Mesothelial cell of epicardium (in vitro differentiated cells): Measurements from ENCODE around the gene PRR7. TPM values are rescaled to one million over a fixed set of nuclear protein-coding genes. Genes with fewer than 3 reads are reported as not detected.

Experiments
- DNase-seq, 2 experiments: peaks; one replicate each; pipeline ENCODE4 v3.0.0; 2021; ENCODE audit warnings: low spot score in 2 of 2; ENCODE audit not compliant: unreplicated experiment in 2 of 2
- H3K27ac Mint-ChIP-seq: 2 replicates; pipeline ENCODE4 v1.8.0; 2021; ENCODE audit warnings: mixed read lengths
- H3K27me3 Mint-ChIP-seq: 2 replicates; pipeline ENCODE4 v1.8.0; 2021; ENCODE audit warnings: low read depth, mixed read lengths
- H3K36me3 Mint-ChIP-seq: 2 replicates; pipeline ENCODE4 v1.8.0; 2021; ENCODE audit warnings: mixed read lengths
- H3K4me1 Mint-ChIP-seq: 2 replicates; pipeline ENCODE4 v1.8.0; 2021; ENCODE audit warnings: mixed read lengths
- H3K4me3 Mint-ChIP-seq: 2 replicates; pipeline ENCODE4 v1.8.0; 2021; ENCODE audit warnings: mild to moderate bottlenecking, moderate library complexity, mixed read lengths
- H3K9me3 Mint-ChIP-seq: 2 replicates; pipeline ENCODE4 v1.8.0; 2021; ENCODE audit warnings: mixed read lengths
- total RNA-seq: library from RNA; stranded (reverse); gene quantifications from 3 replicates; pipeline ENCODE4 v1.2.1, GENCODE V29; 2021
- TF ChIP-seq, protein P1 (sequence below): fragments of 200-600 bp; sonication (generic); IDR thresholded peaks from one replicate; pipeline ENCODE4 v1.5.0; 2021; ENCODE audit warnings: antibody characterized with exemption; ENCODE audit not compliant: unreplicated experiment

Gene PRR7, protein sequence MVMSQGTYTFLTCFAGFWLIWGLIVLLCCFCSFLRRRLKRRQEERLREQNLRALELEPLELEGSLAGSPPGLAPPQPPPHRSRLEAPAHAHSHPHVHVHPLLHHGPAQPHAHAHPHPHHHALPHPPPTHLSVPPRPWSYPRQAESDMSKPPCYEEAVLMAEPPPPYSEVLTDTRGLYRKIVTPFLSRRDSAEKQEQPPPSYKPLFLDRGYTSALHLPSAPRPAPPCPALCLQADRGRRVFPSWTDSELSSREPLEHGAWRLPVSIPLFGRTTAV
- 5.3 to 5.9 TPM (median 5.7 TPM) in 3 replicates for total RNA-seq

DNA sequence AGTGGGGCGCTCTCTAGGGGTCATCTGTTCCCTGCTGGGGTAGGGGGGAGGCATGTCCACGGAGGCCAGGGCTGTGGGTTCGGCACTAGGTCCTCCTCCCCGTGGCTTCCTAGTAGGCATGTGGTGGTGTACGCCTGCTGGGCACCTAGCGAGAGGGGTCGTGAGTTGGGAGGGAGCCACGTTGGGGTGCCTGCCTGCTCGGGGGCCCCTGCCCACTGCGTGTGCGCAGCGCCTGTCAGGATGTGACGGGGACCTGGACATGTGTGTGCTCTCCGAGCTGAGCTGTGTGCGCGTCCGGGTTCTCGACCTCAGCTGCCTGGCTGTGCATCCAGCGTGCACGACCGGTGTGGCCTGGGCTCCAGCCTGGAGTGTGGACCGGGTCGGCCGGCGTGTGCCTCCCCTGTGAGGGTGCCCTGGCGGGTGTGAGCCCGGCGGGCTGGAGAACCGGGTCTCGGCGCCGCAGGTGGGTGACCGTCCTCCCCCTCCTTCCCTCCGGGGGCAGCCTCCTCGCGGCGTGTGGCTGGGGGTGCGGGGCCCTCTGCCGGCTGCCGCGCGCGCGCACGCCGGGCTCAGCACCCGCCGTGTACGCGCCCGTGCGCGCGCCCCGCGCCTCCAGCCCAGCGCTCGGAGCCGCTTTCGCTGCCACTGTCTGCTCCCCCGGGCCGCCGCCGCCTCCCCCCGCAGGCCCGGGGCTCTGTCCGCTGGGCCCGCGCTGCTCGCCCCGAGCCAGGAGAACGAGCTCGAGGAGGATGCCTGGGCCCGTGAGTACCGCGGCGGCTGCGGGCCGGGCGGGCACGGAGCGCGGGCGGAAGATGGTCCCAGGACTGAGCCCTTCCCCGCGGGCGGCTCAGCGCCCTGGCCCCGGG, at the start of gene PRR7:
Gene PRR7, plus strand, starts transcription at position 615 of the 866 bp plus-strand sequence. CDS start 8,254 bp downstream, outside the sequence.
- TF ChIP-seq, protein P1, sequence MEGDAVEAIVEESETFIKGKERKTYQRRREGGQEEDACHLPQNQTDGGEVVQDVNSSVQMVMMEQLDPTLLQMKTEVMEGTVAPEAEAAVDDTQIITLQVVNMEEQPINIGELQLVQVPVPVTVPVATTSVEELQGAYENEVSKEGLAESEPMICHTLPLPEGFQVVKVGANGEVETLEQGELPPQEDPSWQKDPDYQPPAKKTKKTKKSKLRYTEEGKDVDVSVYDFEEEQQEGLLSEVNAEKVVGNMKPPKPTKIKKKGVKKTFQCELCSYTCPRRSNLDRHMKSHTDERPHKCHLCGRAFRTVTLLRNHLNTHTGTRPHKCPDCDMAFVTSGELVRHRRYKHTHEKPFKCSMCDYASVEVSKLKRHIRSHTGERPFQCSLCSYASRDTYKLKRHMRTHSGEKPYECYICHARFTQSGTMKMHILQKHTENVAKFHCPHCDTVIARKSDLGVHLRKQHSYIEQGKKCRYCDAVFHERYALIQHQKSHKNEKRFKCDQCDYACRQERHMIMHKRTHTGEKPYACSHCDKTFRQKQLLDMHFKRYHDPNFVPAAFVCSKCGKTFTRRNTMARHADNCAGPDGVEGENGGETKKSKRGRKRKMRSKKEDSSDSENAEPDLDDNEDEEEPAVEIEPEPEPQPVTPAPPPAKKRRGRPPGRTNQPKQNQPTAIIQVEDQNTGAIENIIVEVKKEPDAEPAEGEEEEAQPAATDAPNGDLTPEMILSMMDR, result no peak
- peak; percentile 54 to 66 for DNase-seq
- Mint-ChIP-seq H3K4me1 (peaks cover 23% of the 10 kb centered on the region), H3K4me3 (peak within 1 kb of the TSS; percentile 64), H3K9me3 (no peaks in the 10 kb centered on the region), H3K27ac (no peak within 1 kb of the TSS), H3K27me3 (peaks cover 30% of the 10 kb centered on the region), H3K36me3 (no peaks in the 10 kb centered on the region)

DNA sequence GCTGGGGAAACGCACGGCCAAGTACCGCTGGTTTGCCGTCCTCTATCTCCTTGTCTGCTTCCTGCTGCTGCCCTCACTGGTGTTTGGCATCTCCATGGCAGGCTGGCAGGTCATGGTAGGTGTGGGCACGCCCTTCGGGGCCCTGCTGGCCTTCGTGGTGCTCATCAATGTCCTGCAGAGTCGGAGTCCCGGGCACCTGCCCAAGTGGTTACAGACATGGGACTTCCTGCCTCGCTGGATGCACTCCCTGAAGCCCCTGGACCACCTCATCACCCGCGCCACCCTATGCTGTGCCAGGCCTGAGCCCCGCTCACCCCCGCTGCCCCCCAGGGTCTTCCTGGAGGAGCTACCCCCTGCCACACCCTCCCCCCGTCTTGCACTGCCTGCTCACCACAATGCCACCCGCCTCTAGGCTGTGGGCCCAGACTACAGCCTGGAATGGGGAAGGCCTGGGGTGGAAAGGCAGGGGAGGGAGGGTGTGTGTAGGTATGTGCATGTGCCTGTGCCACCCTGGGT, 48.7 kb upstream of the PRR7 start:
- no peak for DNase-seq
- Mint-ChIP-seq H3K36me3 (no peaks in the 10 kb centered on the region), H3K4me1 (peaks cover 7% of the 10 kb centered on the region), H3K27me3 (peaks cover 32% of the 10 kb centered on the region), H3K4me3 (no peak overlapping the region), H3K27ac (no peak overlapping the region), H3K9me3 (no peaks in the 10 kb centered on the region)
- TF ChIP-seq, protein P1, result no peak

DNA sequence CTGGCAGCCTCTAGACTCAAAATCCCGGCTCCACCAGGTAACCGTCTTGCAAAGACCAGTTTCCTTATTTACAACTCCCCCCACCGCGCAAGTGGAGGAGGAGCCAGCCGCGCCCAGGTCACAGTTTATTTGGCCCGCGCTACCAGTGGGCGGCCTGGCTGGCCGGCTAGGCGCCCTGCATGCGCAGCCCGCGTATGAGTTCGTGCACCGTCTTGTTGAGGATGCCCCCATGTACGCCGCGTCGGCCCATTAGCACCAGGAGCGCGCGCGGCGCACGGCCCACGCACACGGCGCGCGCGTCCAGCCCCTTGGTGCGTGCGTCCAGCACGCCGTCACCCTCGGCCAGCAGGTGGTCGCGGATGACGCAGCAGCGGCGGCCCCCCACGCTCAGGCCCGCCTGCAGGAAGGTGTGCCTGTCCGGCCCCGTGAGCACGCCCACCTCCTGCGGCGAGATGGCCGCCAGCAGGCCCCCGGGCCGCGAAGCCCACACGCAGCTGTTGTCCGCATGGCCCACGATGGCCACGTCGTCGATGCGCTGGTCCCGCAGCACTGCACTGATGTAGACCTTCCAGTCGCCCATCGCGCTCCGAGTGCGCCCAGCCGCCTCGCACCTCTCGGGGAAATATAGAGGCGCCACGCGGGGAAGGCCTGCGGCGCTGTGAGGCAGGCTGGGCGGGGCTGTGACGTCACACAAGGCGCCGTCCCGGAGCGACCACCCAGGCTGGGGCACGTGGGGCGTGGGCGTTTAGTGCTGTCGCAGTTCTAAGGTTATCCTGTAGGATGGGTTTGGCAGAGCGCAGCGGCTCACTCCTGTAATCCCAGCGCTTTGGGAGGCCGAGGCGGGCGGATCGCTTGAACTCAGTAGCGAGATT, 46.4 kb upstream of the PRR7 start, which contains the start of gene PFN3:
Gene PFN3, minus strand, starts transcription at position 665 of the 872 bp plus-strand sequence. Its CDS starts 85 bp downstream, at position 580.
- DNase-seq, result no peak
- H3K27ac Mint-ChIP-seq, result no peak within 1 kb of the TSS
- TF ChIP-seq, protein P1, result no peak
- no peaks in the 10 kb centered on the region for H3K36me3 Mint-ChIP-seq
- no peak within 1 kb of the TSS for H3K4me3 Mint-ChIP-seq
- H3K9me3 Mint-ChIP-seq, result no peaks in the 10 kb centered on the region
- peaks cover 47% of the 10 kb centered on the region for H3K27me3 Mint-ChIP-seq
- H3K4me1 Mint-ChIP-seq, result peaks cover 16% of the 10 kb centered on the region

DNA sequence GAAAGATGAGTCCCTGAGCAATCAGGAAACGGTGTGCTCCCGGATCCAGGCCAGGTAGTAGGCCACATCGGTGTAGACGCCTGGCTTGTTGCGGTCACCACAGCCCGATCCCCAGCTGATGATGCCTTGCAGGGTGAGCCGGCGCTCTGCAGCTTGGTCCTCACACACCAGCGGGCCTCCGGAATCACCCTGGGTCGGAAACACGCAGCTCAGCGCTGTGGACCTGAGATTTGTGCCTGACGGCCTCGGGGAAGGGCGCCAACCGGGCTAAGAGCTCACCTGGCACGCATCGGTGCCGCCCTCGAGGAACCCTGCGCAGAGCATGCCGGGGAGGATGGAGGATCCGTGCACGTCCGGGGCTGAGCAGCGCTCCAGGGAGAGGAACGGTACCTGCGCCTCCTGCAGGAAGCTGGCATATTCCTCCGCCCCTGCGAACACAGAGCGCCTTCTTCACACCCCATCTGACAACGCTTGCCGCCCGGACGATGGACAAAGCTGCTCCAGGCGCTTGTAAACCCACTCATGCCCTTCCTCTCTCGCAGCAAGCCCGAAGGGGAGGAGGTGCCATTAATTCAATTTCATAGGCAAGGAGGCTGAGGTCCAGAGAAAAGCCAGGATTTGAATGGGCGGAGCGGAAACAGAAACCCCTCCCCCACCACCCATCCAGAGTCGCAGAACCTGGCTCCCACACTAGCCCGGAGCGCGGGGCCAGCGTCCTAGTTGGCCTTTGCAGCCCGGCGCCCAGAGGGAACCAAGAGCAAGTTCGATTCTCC, 44.2 kb upstream of the PRR7 start:
- Mint-ChIP-seq H3K27ac (peak overlapping the region; percentile 61), H3K4me1 (peaks cover 16% of the 10 kb centered on the region)

More for the DNA sequence above, 44.2 kb upstream of the PRR7 start:
- TF ChIP-seq, protein P1, result no peak
- DNase-seq, result peak; percentile 55 to 75
- H3K36me3 Mint-ChIP-seq, result no peaks in the 10 kb centered on the region
- peak overlapping the region; percentile 71 for H3K4me3 Mint-ChIP-seq
- peaks cover 62% of the 10 kb centered on the region for H3K27me3 Mint-ChIP-seq
- H3K9me3 Mint-ChIP-seq, result no peaks in the 10 kb centered on the region
